Measurements from ENCODE around the gene ACTA1. TPM values are rescaled to one million over a fixed set of nuclear protein-coding genes. Genes with fewer than 3 reads are reported as not detected.

The ACTA1 gene
- total and polyA plus RNA-seq, 2 of the 13 experiments (the other 11 are each of a cell fraction or from before 2014, with no cell fraction given): 1.4 to 5.2 TPM

- 0 out of 2 replicates have a peak, but pooled peaks have one; percentile 29 for TF ChIP-seq ZBTB1 (CRISPR knock-in tag; IDR thresholded peaks at IDR 0.05; ENCODE audit: borderline replicate concordance)
- no peak for TF ChIP-seq FOXP1 (IDR thresholded peaks at IDR 0.05)
- TF ChIP-seq FOXP1 (CRISPR knock-in tag; IDR thresholded peaks at IDR 0.05): no peak
- TF ChIP-seq MEIS2 (CRISPR knock-in tag; IDR thresholded peaks at IDR 0.05): peak; percentile 80
- TF ChIP-seq ELF3 (CRISPR knock-in tag; IDR thresholded peaks at IDR 0.05): 0 out of 2 replicates have a peak, but pooled peaks have one; percentile 15
- peak; percentile 54; the same call in 1 of the 2 replicates for TF ChIP-seq MAF1 (CRISPR knock-in tag; IDR thresholded peaks at IDR 0.05; ENCODE audit: borderline replicate concordance)
- no peak for TF ChIP-seq KLF9 (CRISPR knock-in tag; IDR thresholded peaks at IDR 0.05; ENCODE audit: low read depth)
- TF ChIP-seq ZNF574 (CRISPR knock-in tag; IDR thresholded peaks at IDR 0.05): peak; percentile 60; the same call in 1 of the 2 replicates
- TF ChIP-seq ZNF329 (CRISPR knock-in tag; IDR thresholded peaks at IDR 0.05; ENCODE audit: low read depth): no peak
- peak; percentile 57; the same call in 1 of the 2 replicates for TF ChIP-seq ATAD3A (CRISPR knock-in tag; IDR thresholded peaks at IDR 0.05)
- TF ChIP-seq ZNF720 (CRISPR knock-in tag; IDR thresholded peaks at IDR 0.05): peak; percentile 66; the same call in 1 of the 2 replicates
- TF ChIP-seq ZNF501 (CRISPR knock-in tag; IDR thresholded peaks at IDR 0.05): 0 out of 2 replicates have a peak, but pooled peaks have one; percentile 26
- TF ChIP-seq ZBTB21 (CRISPR knock-in tag; IDR thresholded peaks at IDR 0.05): no peak; the same call in 1 of the 2 replicates
- no peak for TF ChIP-seq LRRFIP1 (CRISPR knock-in tag; conservative IDR thresholded peaks at IDR 0.05)
- no peak for TF ChIP-seq ZNF496 (CRISPR knock-in tag; IDR thresholded peaks at IDR 0.05; ENCODE audit: insufficient replicate concordance)
- TF ChIP-seq ZNF296 (CRISPR knock-in tag; conservative IDR thresholded peaks at IDR 0.05): 0 out of 2 replicates have a peak, but pooled peaks have one; percentile 44
- 0 out of 2 replicates have a peak, but pooled peaks have one; percentile 22 for TF ChIP-seq ZBTB7A (CRISPR knock-in tag; IDR thresholded peaks at IDR 0.05)
- TF ChIP-seq SRY (CRISPR knock-in tag; IDR thresholded peaks at IDR 0.05): peak; percentile 74; the same call in 1 of the 2 replicates
- TF ChIP-seq KLF16 (CRISPR knock-in tag; IDR thresholded peaks at IDR 0.05): peak in 1 of 2 experiments; percentile 69; a peak in 1 of 4 replicates
- no peak for TF ChIP-seq FOXP4 (CRISPR knock-in tag; IDR thresholded peaks at IDR 0.05)
- TF ChIP-seq MXD3 (CRISPR knock-in tag; IDR thresholded peaks at IDR 0.05): peak; percentile 77; the same call in 1 of the 2 replicates
Observed at GRCh38 chr1:229430761-229431283, 3.1 kb downstream of the ACTA1 start (continued).
